MCF 10A (cell line): ENCODE results near the gene CEND1. TPM values are rescaled to one million over a fixed set of nuclear protein-coding genes. Genes with fewer than 3 reads are reported as not detected.

Source experiments
- BruUV-seq: library from RNA; stranded (reverse); fragments of 400-500 nt; replicated peaks from 2 replicates; lab custom pipeline; 2021; lab: Mats Ljungman, UMichigan
- CTCF ChIA-PET: fragments of 300-600 bp; sonication (Branson Sonifier 250); formaldehyde crosslinking; extraction: SDS; loops from one replicate; lab custom pipeline; 2021; ENCODE audit warnings: antibody characterized with exemption, inconsistent platforms; lab: Yijun Ruan, JAX
- POLR2A ChIA-PET: fragments of 300-600, 350-650 bp; sonication (Branson Sonifier 250); formaldehyde crosslinking; extraction: SDS; loops from one replicate; lab custom pipeline; 2020; ENCODE audit warnings: antibody characterized with exemption, inconsistent platforms; lab: Yijun Ruan, JAX
- DNase-seq: peaks from one replicate; pipeline ENCODE4 v3.0.0-alpha.2; 2018; ENCODE audit not compliant: unreplicated experiment
- H3K27ac Mint-ChIP-seq: one replicate; pipeline ENCODE4 v1.8.0; 2022; ENCODE audit warnings: mild to moderate bottlenecking, low read depth, mixed read lengths; ENCODE audit not compliant: unreplicated experiment
- H3K27me3 Mint-ChIP-seq: one replicate; pipeline ENCODE4 v1.8.0; 2022; ENCODE audit warnings: mixed read lengths; ENCODE audit not compliant: insufficient read depth, unreplicated experiment
- H3K36me3 Mint-ChIP-seq: one replicate; pipeline ENCODE4 v1.8.0; 2022; ENCODE audit warnings: mild to moderate bottlenecking, moderate library complexity, mixed read lengths; ENCODE audit not compliant: insufficient read depth, unreplicated experiment
- H3K4me1 Mint-ChIP-seq: one replicate; pipeline ENCODE4 v1.8.0; 2022; ENCODE audit warnings: mixed read lengths; ENCODE audit not compliant: insufficient read depth, unreplicated experiment
- H3K4me3 Mint-ChIP-seq: one replicate; pipeline ENCODE4 v1.8.0; 2022; ENCODE audit warnings: mild to moderate bottlenecking, moderate library complexity, mixed read lengths; ENCODE audit not compliant: unreplicated experiment
- H3K9me3 Mint-ChIP-seq: one replicate; pipeline ENCODE4 v1.8.0; 2022; ENCODE audit warnings: mixed read lengths; ENCODE audit not compliant: unreplicated experiment
- CTCF ChIP-seq: fragments of 200-600 bp; IDR thresholded peaks from one replicate; pipeline ENCODE4 v1.8.0; 2022; ENCODE audit warnings: antibody characterized with exemption, mild to moderate bottlenecking; ENCODE audit not compliant: unreplicated experiment
- intact Hi-C: fragments of 100-400 bp; cut with micrococcal nuclease; formaldehyde crosslinking; loops from 2 replicates; pipeline ENCODE4 v1.14.1; 2022
- total RNA-seq: library from RNA; stranded (reverse); gene quantifications from 2 replicates; pipeline ENCODE4 v1.2.3, GENCODE V29; 2022

The CEND1 gene
- total RNA-seq, 1 experiment from 2014 or later = not detected

GRCh38 chr11:772429-773390 is 17.2 kb downstream of the CEND1 start:
- Mint-ChIP-seq H3K4me1 (peaks cover 11% of the 10 kb centered on the region), H3K36me3 (peaks cover 67% of the 10 kb centered on the region), H3K4me3 (no peak overlapping the region), H3K9me3 (no peaks in the 10 kb centered on the region), H3K27me3 (no peaks in the 10 kb centered on the region), H3K27ac (no peak overlapping the region)
- TF ChIP-seq CTCF = no peak
- POLR2A ChIA-PET = interaction anchor here (1.2 kb wide), 1 partner anchor 8 kb away, joined by 3 read pairs; no protein-coding TSS in a partner anchor
- intact Hi-C loops = no loop called here
- DNase-seq = no peak
- CTCF ChIA-PET = interaction anchor here (0.9 kb wide), 1 partner anchor 11 kb away, joined by 3 read pairs; no protein-coding TSS in a partner anchor
- no TSS peak for BruUV-seq

- BruUV-seq = no TSS peak
These were observed 18.2 kb downstream of the CEND1 start for GRCh38 chr11:771617-772204.

GRCh38 chr11:770642-771616 is 19.0 kb downstream of the CEND1 start:
- H3K4me1 Mint-ChIP-seq = peaks cover 11% of the 10 kb centered on the region
- DNase-seq = no peak
- intact Hi-C loops = no loop called here
- no peak for TF ChIP-seq CTCF
- no peak overlapping the region for H3K4me3 Mint-ChIP-seq
- ChIA-PET POLR2A (interaction anchor here (0.6 to 1.0 kb wide), 3 partner anchors 14 to 42 kb away, joined by 3 read pairs; partner anchors contain the start of gene RPLP2), CTCF (no interaction called here)
- H3K36me3 Mint-ChIP-seq = peaks cover 74% of the 10 kb centered on the region
- BruUV-seq = no TSS peak
- H3K27ac Mint-ChIP-seq = no peak overlapping the region
- no peaks in the 10 kb centered on the region for H3K27me3 Mint-ChIP-seq
- H3K9me3 Mint-ChIP-seq = no peaks in the 10 kb centered on the region

More at GRCh38 chr11:771617-772204, 18.2 kb downstream of the CEND1 start:
- peaks cover 73% of the 10 kb centered on the region for H3K36me3 Mint-ChIP-seq
- no peaks in the 10 kb centered on the region for H3K9me3 Mint-ChIP-seq
- peaks cover 11% of the 10 kb centered on the region for H3K4me1 Mint-ChIP-seq
- no peak overlapping the region for H3K27ac Mint-ChIP-seq
- no peak for DNase-seq
- CTCF ChIA-PET = no interaction called here
- intact Hi-C loops = no loop called here
- no peak overlapping the region for H3K4me3 Mint-ChIP-seq
- TF ChIP-seq CTCF = no peak
- H3K27me3 Mint-ChIP-seq = no peaks in the 10 kb centered on the region
- POLR2A ChIA-PET = interaction anchor here (1.0 kb wide), 1 partner anchor 13 kb away, joined by 3 read pairs; no protein-coding TSS in a partner anchor
